GM19023 (cell line): ENCODE results near the gene RPL22.

Experiments
- ATAC-seq: cut with Tn5 transposase; IDR thresholded peaks from one replicate; pipeline ENCODE4 v1.9.1; 2021; ENCODE audit warnings: mild to moderate bottlenecking, moderate library complexity; ENCODE audit not compliant: unreplicated experiment

The RPL22 gene

DNA sequence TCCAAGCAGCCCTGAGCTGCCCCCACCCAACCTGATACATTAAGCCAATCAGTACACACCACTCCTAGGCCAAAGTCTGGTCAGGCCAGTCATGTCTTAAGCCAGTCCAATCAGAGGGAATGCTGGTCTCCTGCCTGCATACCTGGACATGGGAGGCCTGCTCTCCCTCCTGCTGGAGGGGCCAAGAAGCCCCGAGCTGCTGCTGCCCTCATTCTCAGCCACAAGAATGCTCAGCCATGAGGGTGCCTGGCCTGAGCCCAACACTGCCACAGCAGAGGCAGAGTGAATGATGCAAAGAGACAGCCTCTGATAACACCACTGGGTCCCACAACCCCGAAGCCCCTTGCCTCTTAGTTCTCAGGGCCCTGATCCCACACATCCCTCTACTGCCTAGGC is 42.3 kb downstream of the RPL22 start:
- ATAC-seq = no peak

DNA sequence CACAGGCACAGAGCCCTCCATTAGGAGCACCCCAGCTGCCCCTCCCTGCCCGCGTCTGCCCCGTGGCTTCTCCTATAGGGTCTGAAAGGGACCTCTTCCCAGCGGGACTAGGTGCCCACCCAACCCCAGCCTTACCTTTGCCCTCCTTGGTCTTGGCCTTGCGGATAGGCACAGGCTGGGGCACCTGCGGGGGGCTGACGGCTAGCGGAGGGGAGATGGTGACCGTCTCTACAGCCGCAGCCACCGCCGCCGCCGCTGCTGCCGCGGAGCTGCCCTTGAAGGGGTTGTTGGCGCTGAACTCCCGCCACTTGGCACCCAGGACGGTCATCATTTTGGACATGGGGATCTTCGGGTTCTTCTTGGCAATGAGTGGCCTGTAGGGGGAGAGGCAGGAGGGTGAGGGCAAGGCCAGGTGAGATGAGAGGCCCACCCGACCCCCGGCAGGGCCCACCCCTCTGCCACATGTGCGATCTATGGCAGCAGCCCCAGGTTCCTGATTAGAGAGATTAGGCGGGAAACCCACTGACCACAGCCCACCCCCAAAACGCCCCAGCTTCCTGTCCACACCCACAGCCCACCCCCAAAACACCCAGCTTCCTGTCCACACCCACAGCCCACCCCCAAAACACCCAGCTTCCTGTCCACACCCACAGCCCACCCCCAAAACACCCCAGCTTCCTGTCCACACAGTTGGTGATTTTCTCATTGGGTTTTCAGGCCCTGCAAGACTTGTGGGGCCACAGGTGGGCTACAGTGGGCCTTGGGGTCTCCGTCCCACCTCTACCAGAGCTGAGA is 44.7 kb downstream of the RPL22 start:
- ATAC-seq = no peak

DNA sequence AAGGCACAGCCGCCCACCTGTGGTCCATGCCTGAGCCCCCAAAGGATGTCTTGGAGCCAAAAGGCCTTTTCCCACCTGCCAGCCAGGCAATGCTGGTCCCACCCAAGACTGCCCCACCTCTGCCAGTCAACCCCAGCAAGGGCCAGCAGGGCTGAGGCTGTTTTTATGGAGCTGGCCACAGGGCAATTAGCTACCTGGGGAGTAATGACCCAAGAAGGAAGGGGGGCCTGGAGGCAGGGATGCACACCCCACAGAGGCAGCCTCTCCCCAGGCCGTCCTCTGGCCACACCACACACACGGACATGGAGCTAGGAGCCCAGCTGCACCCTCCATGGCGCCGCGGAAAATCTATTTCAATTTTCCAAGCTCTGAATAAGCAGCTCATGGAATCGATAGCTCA is 46.5 kb downstream of the RPL22 start:
- no peak for ATAC-seq

- ATAC-seq = no peak
Measured at GRCh38 chr1:6152181-6152580, 47.2 kb downstream of the RPL22 start.

GRCh38 chr1:6151291-6151822 is 48.0 kb downstream of the RPL22 start:
- no peak for ATAC-seq

- ATAC-seq = no peak
Measured at GRCh38 chr1:6150006-6150938, 49.1 kb downstream of the RPL22 start.

- no peak for ATAC-seq
Measured at GRCh38 chr1:6149597-6149996, 49.8 kb downstream of the RPL22 start.

GRCh38 chr1:6148497-6149241 is 50.7 kb downstream of the RPL22 start:
- no peak for ATAC-seq

GRCh38 chr1:6145864-6146410 is 53.5 kb downstream of the RPL22 start:
- no peak for ATAC-seq

GRCh38 chr1:6145396-6145750 is 54.0 kb downstream of the RPL22 start:
- no peak for ATAC-seq

DNA sequence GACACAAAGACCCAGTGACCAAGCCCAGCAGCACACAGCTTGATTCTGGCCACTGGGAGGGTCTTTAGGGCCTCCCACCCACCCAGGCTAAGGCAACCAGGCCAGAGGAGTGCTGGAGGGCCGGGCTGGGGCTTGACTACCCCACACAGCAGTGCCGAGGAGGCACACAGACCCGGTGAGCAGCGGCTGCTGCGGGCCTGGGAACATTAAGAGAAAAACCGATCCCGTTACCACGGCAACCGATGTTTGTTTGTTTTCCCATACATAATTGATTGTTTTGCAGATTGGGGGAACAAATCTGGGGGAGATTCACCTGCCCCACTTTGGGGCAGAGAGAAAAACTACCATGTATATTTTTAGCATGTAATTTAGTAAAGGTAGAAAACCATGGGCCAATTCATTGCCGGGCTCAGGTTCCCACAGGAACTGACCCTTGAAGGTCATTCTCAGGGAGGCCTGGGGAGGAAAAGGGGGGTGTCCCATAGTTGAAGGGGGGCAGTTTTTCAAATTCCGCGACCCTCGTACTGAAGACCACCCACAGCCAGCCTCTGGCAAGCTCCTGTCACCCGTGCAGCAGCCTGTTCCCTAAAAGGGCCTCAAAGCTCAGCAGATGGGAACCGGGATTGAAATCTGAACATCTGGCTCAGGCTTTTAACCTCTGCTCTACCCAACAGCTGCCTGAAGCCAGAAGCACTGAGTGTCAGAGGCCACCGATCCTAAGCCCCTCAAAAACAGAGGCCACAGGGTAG is 54.6 kb downstream of the RPL22 start:
- no peak for ATAC-seq

DNA sequence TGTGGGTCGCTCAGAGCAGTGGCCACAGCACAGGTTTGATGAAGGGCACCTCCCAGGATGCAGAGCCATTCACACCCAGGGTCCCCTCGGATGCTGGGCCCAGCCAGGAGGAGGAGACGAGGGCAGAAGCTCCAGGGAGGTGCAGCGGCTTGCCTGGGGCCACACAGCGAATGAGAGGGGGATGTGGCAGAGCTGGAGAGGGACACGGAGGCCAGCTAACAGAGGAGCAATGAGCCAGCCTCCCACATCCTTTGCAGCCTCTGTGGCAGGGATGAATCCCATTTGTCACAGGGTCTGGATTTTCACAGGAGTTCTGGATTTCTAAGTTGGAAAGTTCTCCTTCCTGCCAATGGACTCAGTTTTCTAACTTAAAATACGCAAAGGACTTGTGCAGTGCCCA is 55.2 kb downstream of the RPL22 start:
- ATAC-seq = no peak

DNA sequence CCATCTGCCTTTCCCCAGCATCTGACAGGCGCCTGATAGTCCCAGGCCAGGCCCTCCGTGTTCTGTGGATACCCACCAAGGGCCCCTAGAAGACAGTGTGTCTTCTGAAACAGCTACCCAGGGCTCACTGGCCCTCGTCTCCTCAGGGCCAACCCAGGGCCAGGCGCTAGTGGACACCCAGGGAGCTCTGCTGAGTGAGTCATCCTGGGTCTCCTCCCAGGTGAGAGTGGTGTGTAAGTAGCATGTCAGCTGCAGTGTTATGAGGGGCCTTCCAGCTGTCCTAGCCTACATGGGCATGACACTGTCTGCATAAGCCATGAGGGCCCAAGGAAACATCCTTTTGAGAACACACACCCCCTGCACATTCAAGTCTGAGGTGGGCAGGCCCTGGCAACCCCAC is 56.0 kb downstream of the RPL22 start:
- no peak for ATAC-seq

DNA sequence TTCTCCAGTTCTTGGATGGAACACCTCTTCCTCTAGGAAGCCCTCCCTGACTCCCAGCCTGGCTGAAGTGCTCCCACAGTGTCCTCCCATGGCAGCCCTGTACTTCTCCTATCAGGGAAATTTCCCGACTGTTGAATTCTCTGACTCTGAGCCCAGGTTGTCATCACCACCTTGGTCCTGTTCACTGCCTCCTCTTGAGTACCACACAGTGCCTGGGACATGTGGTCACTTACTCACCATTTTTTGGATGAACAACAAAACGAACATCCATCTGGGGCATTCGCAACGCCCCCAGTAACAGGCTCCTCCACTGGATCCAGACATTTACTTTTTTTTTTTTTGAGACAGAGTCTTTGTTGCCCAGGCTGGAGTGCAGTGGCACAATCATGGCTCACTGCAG is 56.7 kb downstream of the RPL22 start:
- ATAC-seq = no peak

- ATAC-seq = no peak
Measured at GRCh38 chr1:6142036-6142621, 57.3 kb downstream of the RPL22 start.

DNA sequence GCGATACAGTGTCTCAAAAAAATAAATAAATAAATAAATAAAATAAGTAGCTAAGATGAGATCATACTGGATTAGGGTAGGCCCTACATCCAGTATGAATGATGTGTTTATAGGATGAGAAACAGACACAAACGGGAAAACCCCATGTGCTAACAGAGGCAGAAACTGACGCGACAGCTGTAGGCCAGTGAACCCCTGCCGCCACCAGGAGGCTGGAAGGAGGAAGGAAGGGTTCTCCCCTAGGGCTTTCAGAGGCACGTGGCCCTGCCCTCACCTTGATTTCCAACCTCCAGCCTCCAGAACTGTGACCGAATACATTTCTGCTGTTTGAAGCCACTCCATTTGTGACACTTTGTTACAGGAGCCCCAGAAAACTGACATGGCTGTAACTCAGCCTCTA is 57.8 kb downstream of the RPL22 start:
- ATAC-seq = no peak

- no peak for ATAC-seq
Measured at GRCh38 chr1:6140413-6140812, 59.0 kb downstream of the RPL22 start.

GRCh38 chr1:6137758-6138157 is 61.6 kb downstream of the RPL22 start:
- no peak for ATAC-seq

- ATAC-seq = no peak
Measured at GRCh38 chr1:6136516-6137220, 62.7 kb downstream of the RPL22 start.
